Panc1 (cell line): ENCODE results near the gene BCAS2. TPM values are rescaled to one million over a fixed set of nuclear protein-coding genes. Genes with fewer than 3 reads are reported as not detected.

Experiments
- ATAC-seq: fragments of 200-7000 bp; cut with Tn5 transposase; 2 replicates; pipeline ENCODE4 v1.9.1; 2020; ENCODE audit warnings: mild to moderate bottlenecking, moderate library complexity
- BruUV-seq: library from RNA; stranded (reverse); fragments of 400-500 nt; replicated peaks from 2 replicates; lab custom pipeline; 2021; lab: Mats Ljungman, UMichigan
- CTCF ChIA-PET: fragments of 300-600 bp; sonication (Branson Sonifier 250); formaldehyde crosslinking; loops from one replicate; lab custom pipeline; 2022; ENCODE audit warnings: antibody characterized with exemption; lab: Charles Lee
- POLR2A ChIA-PET: fragments of 300-600 bp; sonication (Branson Sonifier 250); formaldehyde crosslinking; loops from one replicate; lab custom pipeline; 2022; ENCODE audit warnings: antibody characterized with exemption; lab: Charles Lee
- DNase-seq: peaks from one replicate; pipeline ENCODE4 v3.0.0-alpha.2; 2010; ENCODE audit warnings: low read depth, low spot score
- H3K27ac ChIP-seq: 2 replicates; pipeline ENCODE4 v1.5.1; 2011; ENCODE audit warnings: mild to moderate bottlenecking, low read length, inconsistent platforms
- H3K27me3 ChIP-seq: fragments of 200-500 bp; sonication (Bioruptor generic); 2 replicates; pipeline ENCODE4 v1.6.0; 2014; ENCODE audit warnings: low read length, inconsistent platforms; ENCODE audit not compliant: control insufficient read depth, insufficient read depth
- H3K36me3 ChIP-seq: fragments of 200-500 bp; sonication (Bioruptor generic); 2 replicates; pipeline ENCODE4 v1.5.1; 2014; ENCODE audit warnings: inconsistent platforms, mild to moderate bottlenecking, low read length, moderate library complexity; ENCODE audit not compliant: control insufficient read depth, insufficient read depth
- H3K4me1 ChIP-seq: 2 replicates; pipeline ENCODE4 v1.5.1; 2011; ENCODE audit warnings: inconsistent platforms, mild to moderate bottlenecking, low read length, moderate library complexity; ENCODE audit not compliant: control insufficient read depth, insufficient read depth
- H3K4me3 ChIP-seq, 2 experiments: 2 replicates each; pipeline ENCODE4 v1.5.1; 2011 to 2012; ENCODE audit warnings: low read depth in 2 of 2, low read length in 2 of 2, mild to moderate bottlenecking in 2 of 2, inconsistent platforms in 1 of 2, moderate library complexity in 1 of 2
- H3K9me3 ChIP-seq: fragments of 200-500 bp; sonication (Bioruptor generic); 2 replicates; pipeline ENCODE4 v1.5.1; 2014; ENCODE audit warnings: low read depth, mild to moderate bottlenecking, inconsistent platforms, low read length, moderate library complexity; ENCODE audit not compliant: control insufficient read depth, insufficient read depth
- POLR2AphosphoS5 ChIP-seq: IDR thresholded peaks from 2 replicates; pipeline ENCODE4 v1.6.1; 2012; ENCODE audit warnings: mild to moderate bottlenecking, low read depth, low read length, moderate library complexity
- SIN3A ChIP-seq: IDR thresholded peaks from 2 replicates; pipeline ENCODE4 v1.6.1; 2012; ENCODE audit warnings: low read depth, mild to moderate bottlenecking, low read length, moderate library complexity, borderline replicate concordance; ENCODE audit not compliant: insufficient read depth
- TCF7L2 ChIP-seq: IDR thresholded peaks from 2 replicates; pipeline ENCODE4 v1.6.1; 2011; ENCODE audit warnings: mild to moderate bottlenecking, low read depth, low read length, inconsistent platforms
- in situ Hi-C: cut with HindIII; loops from 2 replicates; pipeline ENCODE4 v1.10.0; 2016; ENCODE audit warnings: low sequenced_read_pairs, low pct_unique_long_range_greater_than_20kb
- intact Hi-C: fragments of 100-400 bp; cut with micrococcal nuclease; formaldehyde crosslinking; loops from one replicate; pipeline ENCODE4 v1.10.0; 2022; ENCODE audit not compliant: unreplicated experiment
- total RNA-seq: library from RNA; stranded (reverse); gene quantifications from one replicate; pipeline ENCODE4 v1.2.1, GENCODE V29; 2021; ENCODE audit not compliant: unreplicated experiment
- TF ChIP-seq, protein P1 (sequence below): fragments of 450-650 bp; IDR thresholded peaks from 2 replicates; pipeline ENCODE4 v1.5.1; 2017; ENCODE audit warnings: mild to moderate bottlenecking
- TF ChIP-seq, protein P2 (sequence below), 2 experiments: IDR thresholded peaks; 2 replicates each; pipeline ENCODE4 v1.6.1; 2011 to 2012; ENCODE audit warnings: low read depth in 2 of 2, control low read depth in 1 of 2, low read length in 1 of 2, mild to moderate bottlenecking in 1 of 2, moderate library complexity in 1 of 2; ENCODE audit not compliant: insufficient read depth in 1 of 2

BCAS2 gene
- total RNA-seq, 1 experiment from 2014 or later = 23.5 TPM

DNA sequence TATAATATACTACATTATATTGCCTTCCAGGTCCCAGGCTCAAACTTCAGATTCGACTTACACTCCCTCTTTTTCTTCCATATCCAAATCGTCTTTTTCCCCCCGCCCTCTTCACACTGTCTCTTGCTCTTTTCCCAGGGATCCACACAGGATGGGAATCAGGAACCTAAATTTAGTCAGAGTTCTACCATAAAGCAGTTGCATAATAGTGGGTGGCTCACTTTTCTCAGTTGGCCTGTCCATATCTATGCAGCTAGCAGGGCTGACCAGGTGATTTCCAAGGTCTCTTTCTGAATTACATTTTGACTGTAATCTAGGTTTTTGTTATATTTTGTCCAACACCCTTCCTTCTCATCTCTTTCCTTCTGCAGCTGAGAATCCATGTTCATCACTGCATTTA is 7.7 kb upstream of the BCAS2 start:
- ChIA-PET CTCF (no interaction called here), POLR2A (no interaction called here)
- Histone ChIP-seq H3K36me3 (no peaks in the 10 kb centered on the region), H3K27me3 (no peaks in the 10 kb centered on the region), H3K27ac (no peak overlapping the region), H3K9me3 (no peaks in the 10 kb centered on the region), H3K4me1 (no peaks in the 10 kb centered on the region), H3K4me3 (no peak overlapping the region)
- no peak for ATAC-seq
- TF ChIP-seq SIN3A (no peak), TCF7L2 (no peak), POLR2AphosphoS5 (no peak)
- TF ChIP-seq, protein P1, sequence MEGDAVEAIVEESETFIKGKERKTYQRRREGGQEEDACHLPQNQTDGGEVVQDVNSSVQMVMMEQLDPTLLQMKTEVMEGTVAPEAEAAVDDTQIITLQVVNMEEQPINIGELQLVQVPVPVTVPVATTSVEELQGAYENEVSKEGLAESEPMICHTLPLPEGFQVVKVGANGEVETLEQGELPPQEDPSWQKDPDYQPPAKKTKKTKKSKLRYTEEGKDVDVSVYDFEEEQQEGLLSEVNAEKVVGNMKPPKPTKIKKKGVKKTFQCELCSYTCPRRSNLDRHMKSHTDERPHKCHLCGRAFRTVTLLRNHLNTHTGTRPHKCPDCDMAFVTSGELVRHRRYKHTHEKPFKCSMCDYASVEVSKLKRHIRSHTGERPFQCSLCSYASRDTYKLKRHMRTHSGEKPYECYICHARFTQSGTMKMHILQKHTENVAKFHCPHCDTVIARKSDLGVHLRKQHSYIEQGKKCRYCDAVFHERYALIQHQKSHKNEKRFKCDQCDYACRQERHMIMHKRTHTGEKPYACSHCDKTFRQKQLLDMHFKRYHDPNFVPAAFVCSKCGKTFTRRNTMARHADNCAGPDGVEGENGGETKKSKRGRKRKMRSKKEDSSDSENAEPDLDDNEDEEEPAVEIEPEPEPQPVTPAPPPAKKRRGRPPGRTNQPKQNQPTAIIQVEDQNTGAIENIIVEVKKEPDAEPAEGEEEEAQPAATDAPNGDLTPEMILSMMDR = no peak
- TF ChIP-seq, protein P2, sequence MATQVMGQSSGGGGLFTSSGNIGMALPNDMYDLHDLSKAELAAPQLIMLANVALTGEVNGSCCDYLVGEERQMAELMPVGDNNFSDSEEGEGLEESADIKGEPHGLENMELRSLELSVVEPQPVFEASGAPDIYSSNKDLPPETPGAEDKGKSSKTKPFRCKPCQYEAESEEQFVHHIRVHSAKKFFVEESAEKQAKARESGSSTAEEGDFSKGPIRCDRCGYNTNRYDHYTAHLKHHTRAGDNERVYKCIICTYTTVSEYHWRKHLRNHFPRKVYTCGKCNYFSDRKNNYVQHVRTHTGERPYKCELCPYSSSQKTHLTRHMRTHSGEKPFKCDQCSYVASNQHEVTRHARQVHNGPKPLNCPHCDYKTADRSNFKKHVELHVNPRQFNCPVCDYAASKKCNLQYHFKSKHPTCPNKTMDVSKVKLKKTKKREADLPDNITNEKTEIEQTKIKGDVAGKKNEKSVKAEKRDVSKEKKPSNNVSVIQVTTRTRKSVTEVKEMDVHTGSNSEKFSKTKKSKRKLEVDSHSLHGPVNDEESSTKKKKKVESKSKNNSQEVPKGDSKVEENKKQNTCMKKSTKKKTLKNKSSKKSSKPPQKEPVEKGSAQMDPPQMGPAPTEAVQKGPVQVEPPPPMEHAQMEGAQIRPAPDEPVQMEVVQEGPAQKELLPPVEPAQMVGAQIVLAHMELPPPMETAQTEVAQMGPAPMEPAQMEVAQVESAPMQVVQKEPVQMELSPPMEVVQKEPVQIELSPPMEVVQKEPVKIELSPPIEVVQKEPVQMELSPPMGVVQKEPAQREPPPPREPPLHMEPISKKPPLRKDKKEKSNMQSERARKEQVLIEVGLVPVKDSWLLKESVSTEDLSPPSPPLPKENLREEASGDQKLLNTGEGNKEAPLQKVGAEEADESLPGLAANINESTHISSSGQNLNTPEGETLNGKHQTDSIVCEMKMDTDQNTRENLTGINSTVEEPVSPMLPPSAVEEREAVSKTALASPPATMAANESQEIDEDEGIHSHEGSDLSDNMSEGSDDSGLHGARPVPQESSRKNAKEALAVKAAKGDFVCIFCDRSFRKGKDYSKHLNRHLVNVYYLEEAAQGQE (IDR thresholded peaks at IDR 0.05; ENCODE audit: insufficient read depth in 1 of 2, low read depth in 2 of 2, low read length in 1 of 2) = no peak
- in situ Hi-C loops (no loop called here), intact Hi-C loops (no loop called here)
- no TSS peak for BruUV-seq
- DNase-seq = no peak

- no TSS peak for BruUV-seq
- POLR2A ChIA-PET = no interaction called here
- CTCF ChIA-PET = no interaction called here
- in situ Hi-C loops = no loop called here
- H3K4me3 ChIP-seq = no peak overlapping the region
- intact Hi-C loops = no loop called here
- no peaks in the 10 kb centered on the region for H3K9me3 ChIP-seq
- H3K27me3 ChIP-seq = no peaks in the 10 kb centered on the region
- ATAC-seq (no peak), DNase-seq (no peak)
- no peaks in the 10 kb centered on the region for H3K4me1 ChIP-seq
- H3K27ac ChIP-seq = no peak overlapping the region
- H3K36me3 ChIP-seq = no peaks in the 10 kb centered on the region
- TF ChIP-seq TCF7L2 (no peak), POLR2AphosphoS5 (no peak)
- TF ChIP-seq, protein P2 (IDR thresholded peaks at IDR 0.05; ENCODE audit: insufficient read depth in 1 of 2, low read depth in 2 of 2, low read length in 1 of 2) = no peak
Observed at GRCh38 chr1:114588196-114588689, 6.8 kb upstream of the BCAS2 start.
